H1 (cell line): ENCODE measurements around the gene PPWD1. TPM values are rescaled to one million over a fixed set of nuclear protein-coding genes. Genes with fewer than 3 reads are reported as not detected.

Experiments
- HDAC6 ChIP-seq: IDR thresholded peaks from one replicate; pipeline ENCODE4 v1.7.1; 2012; ENCODE audit warnings: low read depth, mild to moderate bottlenecking, inconsistent platforms, low read length, moderate library complexity
- RFX5 ChIP-seq: IDR thresholded peaks from 2 replicates; pipeline ENCODE4 v1.6.1; 2011; ENCODE audit warnings: low read depth, low read length, improper control_type of control experiment, borderline replicate concordance
- SP1 ChIP-seq: IDR thresholded peaks from 2 replicates; pipeline ENCODE4 v1.6.1; 2011; ENCODE audit warnings: low read depth, low read length
- YY1 ChIP-seq: IDR thresholded peaks from 2 replicates; pipeline ENCODE4 v1.6.1; 2011; ENCODE audit warnings: low read depth, mild to moderate bottlenecking, low read length
- polyA plus RNA-seq, 7 experiments: library from polyadenylated mRNA; depleted of rRNA in 3 of 7; stranded (reverse) in 5 of 7; unstranded in 2 of 7; fragments of >200 nt in 5 of 7; fragments of 200-250 nt in 2 of 7; gene quantifications; 1 replicate in 5 of 7; 2 replicates in 1 of 7; 4 replicates in 1 of 7; pipeline versions ENCODE4 v1.2.1 to v1.2.3, GENCODE V29; 2011 to 2013; ENCODE audit warnings: missing spikeins in 2 of 7, mixed read lengths in 2 of 7
- total RNA-seq: library from RNA; stranded (reverse); fragmentation: NEBNext Ultra II Directional; extraction: Animal tissue kit (Norgen Biotek cat#: 25700); gene quantifications from 2 replicates; pipeline ENCODE4 v1.2.1, GENCODE V29; 2021

PPWD1 gene
- total and polyA plus RNA-seq, 2 of the 8 experiments (the other 6 are each of a cell fraction or from before 2014, with no cell fraction given) = 5.0 to 35.7 TPM

GRCh38 chr5:65623482-65623881 lies 60.4 kb downstream of the PPWD1 start (continued):
- TF ChIP-seq YY1 (no peak), SP1 (no peak), RFX5 (no peak), HDAC6 (no peak)
- TF ChIP-seq, all 59 proteins: peak for 0
